Activated T-helper 1 cell treated with Interleukin-2 at 50 U/mL for 16 hours (primary cell): ENCODE data around the gene ZNF883.
"Not testable (repeated sequence)": the region's sequence is repeated elsewhere in the genome, so short reads cannot be mapped to it uniquely, and the experiment has no call there.

Experiments used
- DNase-seq: peaks from one replicate; pipeline ENCODE4 v3.0.0-alpha.2; 2020; ENCODE audit warnings: low read depth

ZNF883 gene

GRCh38 chr9:113011911-113012381, at the start of gene ZNF883:
Gene ZNF883 (minus strand): TSS chr9:113012192.
- DNase-seq: no peak

- DNase-seq: not testable (repeated sequence)
Measured at GRCh38 chr9:113061072-113061850, 49.3 kb upstream of the ZNF883 start.

GRCh38 chr9:113059581-113060284, 47.7 kb upstream of the ZNF883 start:
- not testable (repeated sequence) for DNase-seq

GRCh38 chr9:113057193-113057592, 45.2 kb upstream of the ZNF883 start:
- no peak for DNase-seq

- peak; percentile 59 for DNase-seq
Measured at GRCh38 chr9:113056191-113057106, 44.5 kb upstream of the ZNF883 start, which contains the start of gene ZFP37. Gene ZFP37 (minus strand): TSS chr9:113056724. CDS start chr9:113056688, 36 bp downstream.

- DNase-seq: no peak
Measured at GRCh38 chr9:113042884-113043657, 31.1 kb upstream of the ZNF883 start.

- DNase-seq: no peak
Measured at GRCh38 chr9:113026200-113026599, 14.2 kb upstream of the ZNF883 start.

GRCh38 chr9:113018247-113018646, 6.3 kb upstream of the ZNF883 start:
- no peak for DNase-seq

GRCh38 chr9:113012492-113012891, 500 bp upstream of the ZNF883 start:
- no peak for DNase-seq

GRCh38 chr9:113005777-113006176, 6.2 kb downstream of the ZNF883 start:
- DNase-seq: no peak

- no peak for DNase-seq
Measured at GRCh38 chr9:112997236-112997941, 14.6 kb downstream of the ZNF883 start.

- no peak for DNase-seq
Measured at GRCh38 chr9:112971415-112971814, 40.6 kb downstream of the ZNF883 start.

- no peak for DNase-seq
Measured at GRCh38 chr9:112970939-112971338, 41.1 kb downstream of the ZNF883 start.

- no peak for DNase-seq
Measured at GRCh38 chr9:112969730-112970129, 42.3 kb downstream of the ZNF883 start.

GRCh38 chr9:112955550-112955949, 56.4 kb downstream of the ZNF883 start:
- DNase-seq: no peak

GRCh38 chr9:112945620-112946208, 66.3 kb downstream of the ZNF883 start:
- no peak for DNase-seq

- no peak for DNase-seq
Measured at GRCh38 chr9:112939418-112939817, 72.6 kb downstream of the ZNF883 start.

GRCh38 chr9:112933696-112934095, 78.3 kb downstream of the ZNF883 start:
- no peak for DNase-seq

GRCh38 chr9:112925058-112925641, 86.8 kb downstream of the ZNF883 start:
- DNase-seq: no peak

- DNase-seq: no peak
Measured at GRCh38 chr9:112921549-112921948, 90.4 kb downstream of the ZNF883 start.
